Tibial nerve (tissue), 3 donors: ENCODE measurements around the gene DNMT1.

Experiments
- CTCF ChIP-seq, 5 experiments: fragments of 200-600 bp in 3 of 5; fragments of 450-650 bp in 2 of 5; sonication (generic) in 3 of 5; IDR thresholded peaks; one replicate each; pipeline ENCODE4 v1.5.1; 2016 to 2019; ENCODE audit warnings: antibody characterized with exemption in 5 of 5, mild to moderate bottlenecking in 3 of 5, moderate library complexity in 2 of 5
- POLR2A ChIP-seq, 2 donors: fragments of 450-650 bp; IDR thresholded peaks; one replicate each; pipeline ENCODE4 v1.6.1; 2017; ENCODE audit warnings: antibody characterized with exemption in 2 of 2, mild to moderate bottlenecking in 2 of 2, moderate library complexity in 2 of 2

GRCh38 chr19:10211061-10211460 lies 16.3 kb upstream of the DNMT1 start:
- no peak for TF ChIP-seq CTCF (IDR thresholded peaks at IDR 0.05)
- no peak for TF ChIP-seq POLR2A (IDR thresholded peaks at IDR 0.05)
